ENCODE measurements around the gene RNF38.
"Not testable (repeated sequence)": the region's sequence is repeated elsewhere in the genome, so short reads cannot be mapped to it uniquely, and the experiment has no call there.

Gene RNF38

DNA sequence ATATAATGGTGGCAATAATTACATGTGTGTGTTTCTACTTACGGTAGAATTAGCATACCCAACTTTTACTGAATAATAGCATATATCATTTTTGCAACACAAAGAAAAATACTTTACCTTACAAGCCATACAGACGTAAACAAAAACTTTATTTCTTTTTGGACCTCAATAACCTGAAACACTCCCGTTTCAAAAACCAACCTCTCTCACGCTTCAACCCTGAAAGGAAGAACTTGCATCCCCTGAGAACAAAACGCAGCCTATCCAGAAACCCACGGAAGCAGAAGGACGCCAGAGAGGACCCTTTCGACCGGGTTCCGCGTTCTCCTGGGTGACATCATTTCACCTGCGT lies at the start of gene RNF38:
TSS of gene RNF38 (minus strand) at position 290 of the 352 bp plus-strand sequence. CDS start at position 129, 161 bp downstream.
- no peak for DNase-seq

DNA sequence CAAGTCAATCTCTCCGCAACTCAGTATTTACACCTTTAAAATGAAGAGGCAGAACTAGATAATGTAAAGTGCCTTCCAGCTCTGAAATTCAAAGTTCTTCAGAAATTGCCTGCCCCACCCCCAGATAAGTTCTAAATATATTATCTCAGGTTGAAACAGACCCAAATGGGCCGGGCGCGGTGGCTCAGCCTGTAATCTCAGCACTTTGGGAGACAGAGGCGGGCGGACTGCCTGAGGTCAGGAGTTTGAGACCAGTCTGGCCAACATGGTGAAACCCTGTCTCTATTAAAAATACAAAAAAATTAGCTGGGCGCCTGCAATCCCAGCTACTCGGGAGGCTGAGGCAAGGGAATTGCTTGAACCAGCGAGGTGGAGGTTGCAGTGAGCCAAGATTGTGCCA lies 48.5 kb upstream of the RNF38 start:
- not testable (repeated sequence) for DNase-seq

DNA sequence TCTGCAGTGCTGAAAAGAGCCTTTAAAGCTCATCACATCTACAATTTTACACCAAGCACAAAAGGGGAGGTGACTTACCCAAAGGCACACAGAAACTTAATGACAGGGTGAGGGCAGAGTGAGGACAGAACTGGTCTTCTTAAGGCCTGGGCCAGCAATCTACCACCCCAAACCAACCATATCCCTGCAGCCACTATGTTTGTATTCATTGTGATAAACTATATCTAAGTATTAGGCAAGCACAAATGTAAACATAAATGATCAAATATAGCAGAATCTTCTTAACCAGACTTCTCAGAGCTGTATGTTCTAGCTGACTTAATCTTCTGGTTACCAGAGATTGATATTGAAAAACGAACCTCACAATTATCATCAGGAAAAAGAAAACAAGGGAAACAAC lies 47.9 kb upstream of the RNF38 start:
- DNase-seq, result no peak

DNA sequence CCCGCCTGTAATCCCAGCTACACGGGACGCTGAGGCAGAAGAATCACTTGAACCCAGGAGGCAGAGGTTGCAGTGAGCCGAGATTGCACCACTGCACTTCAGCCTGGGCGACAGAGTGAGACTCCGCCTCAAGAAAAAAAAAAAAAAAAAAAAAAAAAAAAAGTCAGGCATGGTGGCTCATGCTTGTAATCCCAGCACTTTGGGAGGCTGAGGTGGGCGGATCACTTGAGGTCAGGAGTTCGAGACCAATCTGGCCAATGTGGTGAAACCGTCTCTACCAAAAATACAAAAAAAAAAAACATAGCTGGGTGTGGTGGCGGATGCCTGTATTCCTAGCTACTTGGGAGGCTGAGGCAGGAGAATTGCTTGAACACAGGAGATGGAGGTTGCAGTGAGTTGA lies 46.6 kb upstream of the RNF38 start:
- not testable (repeated sequence) for DNase-seq

DNA sequence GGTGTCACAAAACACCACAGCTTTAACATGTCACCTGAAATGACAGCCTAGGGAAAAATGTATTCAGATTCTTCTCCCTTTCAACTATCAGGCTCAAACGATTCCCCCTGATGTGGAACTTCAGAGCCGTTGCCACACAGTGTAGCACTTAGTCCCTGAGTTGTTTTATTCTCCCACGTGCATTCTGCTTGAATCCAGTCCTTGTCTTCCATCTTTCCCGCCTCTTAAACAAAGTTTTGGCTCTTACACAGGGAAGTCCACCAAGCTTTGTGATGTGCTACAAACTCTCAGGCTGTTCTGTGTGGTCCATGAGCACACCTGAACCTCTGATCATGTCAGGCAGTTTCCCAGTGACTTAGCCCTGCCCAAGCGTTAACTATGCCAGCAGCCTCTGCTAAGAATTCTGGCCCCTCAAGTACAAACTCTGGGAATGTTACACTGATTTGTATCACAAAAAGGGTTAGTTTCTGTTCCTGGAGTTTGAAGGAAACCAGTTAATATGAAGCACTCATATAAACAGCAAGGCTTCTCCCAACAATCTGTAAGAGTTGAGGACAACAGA lies 45.8 kb upstream of the RNF38 start:
- no peak for DNase-seq

DNA sequence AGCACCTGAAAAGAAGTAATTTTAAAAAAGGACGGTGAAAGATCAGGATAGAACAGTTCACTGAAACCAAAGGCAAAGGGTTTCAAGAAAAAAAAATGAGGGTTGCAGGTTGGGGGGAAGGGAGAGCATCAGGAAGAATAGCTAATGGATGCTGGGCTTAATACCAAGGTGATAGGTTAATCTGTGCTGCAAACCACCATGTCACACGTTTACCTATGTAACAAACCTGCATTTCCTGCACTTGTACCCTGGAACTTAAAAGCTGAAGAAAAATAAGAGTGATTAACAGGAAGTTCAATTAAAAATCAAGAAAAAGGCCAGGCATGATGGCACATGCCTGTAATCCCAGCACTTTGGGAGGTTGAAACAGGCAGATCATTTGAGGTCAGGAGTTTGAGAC lies 44.1 kb upstream of the RNF38 start:
- no peak for DNase-seq

DNA sequence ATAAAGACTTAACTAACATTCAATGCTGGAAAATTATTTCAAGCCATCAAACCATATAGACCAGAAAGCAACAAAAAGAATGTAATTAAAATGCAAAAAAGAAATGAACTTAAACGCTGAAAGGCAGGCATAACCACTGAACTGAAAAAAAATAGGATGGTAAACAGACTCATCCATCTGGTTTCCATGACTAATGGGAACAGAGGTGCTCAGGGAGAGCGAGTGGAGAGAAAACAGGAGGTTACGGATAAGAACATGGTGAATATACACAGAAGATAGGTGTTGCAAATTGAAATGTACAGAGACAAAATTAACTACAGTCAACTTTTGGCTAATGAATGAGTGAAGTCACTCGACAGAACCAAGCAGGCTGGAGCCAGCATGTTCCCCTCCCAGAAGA lies 43.5 kb upstream of the RNF38 start:
- no peak for DNase-seq

DNA sequence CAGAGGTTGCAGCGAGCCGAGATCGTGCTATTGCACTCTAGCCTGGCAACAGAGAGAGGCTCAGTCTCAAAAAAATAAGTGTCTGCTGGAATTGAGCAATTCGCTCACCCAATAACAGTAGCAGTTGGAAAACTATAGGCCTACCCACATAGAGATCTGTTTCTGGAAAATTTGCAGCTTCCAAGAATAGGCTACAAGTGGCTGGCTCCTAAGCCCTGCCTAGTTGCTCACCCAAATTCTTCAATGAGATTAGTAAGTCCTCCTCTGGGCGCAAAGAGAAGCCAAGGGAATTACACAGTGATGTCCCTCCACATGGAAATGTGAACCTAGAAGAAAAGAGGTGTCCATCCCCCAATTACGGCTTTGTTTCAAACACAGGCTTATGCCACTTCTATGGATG lies 42.6 kb upstream of the RNF38 start:
- no peak for DNase-seq

DNA sequence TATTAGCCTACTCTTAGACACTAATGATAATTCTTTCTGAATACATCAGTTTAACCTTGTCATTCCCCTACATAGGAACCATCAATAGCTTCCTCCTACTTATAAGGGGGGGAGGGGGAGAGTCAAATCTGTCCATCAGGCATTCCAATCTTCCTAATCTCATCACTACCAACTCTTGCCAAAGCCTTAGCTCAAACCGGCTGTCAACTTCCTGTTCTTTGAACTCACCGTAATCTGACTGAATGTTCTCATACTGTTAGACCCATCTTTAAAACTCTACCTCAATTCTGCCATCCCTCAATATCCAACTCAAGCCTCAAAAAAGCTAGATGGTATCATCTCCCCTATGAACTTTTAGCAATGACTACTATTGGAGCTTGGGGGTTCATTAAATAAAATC lies 41.9 kb upstream of the RNF38 start:
- DNase-seq, result no peak

DNA sequence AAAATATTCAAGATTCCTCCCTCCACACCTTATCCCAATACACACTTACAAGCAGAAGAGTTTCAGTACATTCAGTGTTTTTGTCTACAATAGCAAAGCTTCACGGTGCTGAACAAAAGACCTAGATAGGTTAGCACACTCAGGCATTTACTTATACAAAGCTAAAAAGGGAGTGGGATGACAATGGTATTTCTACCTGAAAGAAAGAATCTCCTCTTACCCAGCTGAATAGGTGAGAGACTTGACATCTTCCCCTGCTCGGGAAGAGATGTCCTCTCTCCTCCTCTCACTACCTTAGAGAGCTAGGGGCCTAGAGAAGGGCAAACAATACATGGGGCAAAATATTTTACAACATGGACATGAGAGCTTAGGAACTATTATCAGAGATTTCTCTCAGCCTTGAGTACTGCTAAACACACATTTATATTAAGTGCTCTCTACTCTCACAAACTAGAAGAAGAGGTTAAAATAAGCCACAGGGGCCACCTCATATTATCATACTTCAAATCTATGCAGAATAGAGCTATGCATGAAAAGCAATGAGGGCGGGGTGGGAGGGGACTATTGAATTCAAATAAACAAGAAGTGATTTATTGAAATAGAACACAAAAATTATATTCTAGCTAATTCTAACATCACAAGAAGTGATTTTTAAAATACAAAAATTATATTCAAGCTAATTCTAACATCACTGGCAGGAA lies 38.6 kb upstream of the RNF38 start:
- no peak for DNase-seq

DNA sequence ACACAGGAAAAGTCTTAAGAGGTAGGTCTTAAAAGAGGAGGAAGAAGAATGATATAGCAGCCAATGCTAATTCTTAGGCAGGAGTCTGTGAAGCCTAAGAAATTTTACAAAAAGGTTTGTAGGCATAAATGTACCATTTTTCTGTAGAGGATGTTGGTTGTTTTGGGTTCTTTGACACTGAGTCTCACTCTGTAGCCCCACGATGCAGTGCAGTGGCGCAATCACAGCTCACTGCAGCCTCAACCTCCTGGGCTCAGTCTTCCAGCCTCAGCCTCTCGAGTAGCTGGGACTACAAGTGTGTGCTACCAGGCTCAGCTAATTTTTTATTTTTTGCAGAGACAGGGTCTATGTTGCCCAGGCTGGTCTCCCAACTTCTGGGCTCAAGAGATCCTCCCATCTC lies 37.7 kb upstream of the RNF38 start:
- no peak for DNase-seq

DNA sequence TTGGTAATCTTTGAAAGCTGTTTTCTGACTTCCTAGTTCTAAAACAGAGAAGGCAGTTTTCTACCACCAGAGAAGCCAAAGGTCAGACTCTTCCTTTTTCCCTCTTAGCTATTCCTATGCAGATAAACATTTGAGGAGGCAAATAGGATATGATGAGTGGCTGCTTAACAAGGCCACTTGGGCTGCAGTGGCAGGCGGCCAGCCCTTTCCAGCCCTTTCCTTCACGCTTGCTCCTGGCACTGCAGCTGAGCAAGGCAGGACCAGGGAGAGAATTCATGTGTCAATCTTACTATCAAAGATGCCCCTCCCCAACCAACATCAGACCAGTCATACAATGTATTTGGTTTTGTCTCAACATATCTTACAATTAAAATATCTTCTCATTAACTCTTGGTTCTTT lies 36.8 kb upstream of the RNF38 start:
- no peak for DNase-seq

DNA sequence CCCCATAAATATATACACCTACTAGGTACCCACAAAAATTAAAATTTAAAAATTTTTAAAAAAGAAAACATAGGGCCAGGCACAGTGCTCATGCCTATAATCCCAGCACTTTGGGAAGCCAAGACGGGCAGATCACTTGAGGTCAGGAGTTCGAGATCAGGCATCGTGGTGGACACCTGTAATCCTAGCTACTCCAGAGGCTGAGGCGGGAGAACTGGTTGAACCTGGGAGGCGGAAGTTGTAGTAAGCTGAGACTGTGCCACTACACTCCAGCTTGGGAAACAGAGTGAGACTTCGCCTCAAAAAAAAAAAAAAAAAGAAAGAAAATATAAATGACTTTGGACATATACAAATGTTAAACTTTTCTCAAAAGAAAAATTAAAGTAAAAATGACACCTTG lies 33.3 kb upstream of the RNF38 start:
- DNase-seq, result no peak

DNA sequence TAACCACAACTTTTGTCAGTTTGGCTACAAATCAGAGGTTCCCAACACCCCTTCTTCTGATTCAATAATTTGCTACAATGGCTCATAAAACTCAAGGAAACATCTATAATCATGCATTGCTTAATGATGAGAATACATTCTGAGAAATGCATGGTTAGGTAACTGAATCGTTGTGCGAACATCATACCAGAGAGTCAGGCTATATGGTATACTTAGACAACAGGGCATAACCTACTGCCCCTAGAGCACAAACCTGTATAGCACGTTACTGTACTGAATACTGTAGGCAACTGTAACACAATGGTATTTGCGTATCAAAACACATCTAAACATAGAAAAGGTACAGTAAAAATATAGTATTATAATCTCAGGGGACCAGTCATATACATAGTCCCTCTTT lies 31.0 kb upstream of the RNF38 start:
- DNase-seq, result no peak

DNA sequence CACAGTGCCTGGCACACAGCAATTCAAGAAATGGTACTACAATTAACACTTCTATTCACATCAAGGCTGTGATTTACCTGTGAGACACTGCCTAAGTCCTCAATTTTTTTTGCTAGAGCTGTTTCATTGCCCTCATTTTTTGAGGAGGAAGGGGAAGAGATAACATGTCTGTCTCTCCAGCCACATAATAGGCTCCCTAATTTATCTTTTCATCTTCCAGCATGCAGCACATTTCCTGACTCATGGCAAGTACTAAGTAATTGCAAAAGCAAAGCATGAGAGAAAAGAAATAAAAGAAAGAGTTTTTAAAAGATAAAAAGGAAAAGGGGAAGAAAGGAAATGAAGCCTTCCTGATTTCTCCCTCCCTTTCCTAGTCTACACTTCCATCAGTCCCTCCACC lies 26.9 kb upstream of the RNF38 start:
- DNase-seq, result no peak

DNA sequence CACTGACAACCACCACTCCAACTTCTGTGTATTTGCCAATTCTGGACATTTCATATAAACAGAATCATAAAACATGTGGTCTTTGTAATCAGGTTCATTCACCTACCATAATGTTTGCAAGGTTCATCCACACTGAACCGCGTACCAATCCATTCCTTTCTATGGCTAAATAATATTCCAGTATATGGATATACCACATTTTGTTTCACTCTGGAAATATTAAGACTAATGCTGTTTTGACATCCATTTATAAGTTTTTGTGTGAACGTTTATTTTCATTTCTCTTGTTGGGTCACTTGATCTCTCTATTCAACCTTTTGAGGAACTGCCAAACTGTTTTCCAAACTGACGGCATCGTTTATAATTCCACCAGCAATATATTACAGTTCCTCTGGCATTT lies 26.3 kb upstream of the RNF38 start:
- DNase-seq, result no peak

DNA sequence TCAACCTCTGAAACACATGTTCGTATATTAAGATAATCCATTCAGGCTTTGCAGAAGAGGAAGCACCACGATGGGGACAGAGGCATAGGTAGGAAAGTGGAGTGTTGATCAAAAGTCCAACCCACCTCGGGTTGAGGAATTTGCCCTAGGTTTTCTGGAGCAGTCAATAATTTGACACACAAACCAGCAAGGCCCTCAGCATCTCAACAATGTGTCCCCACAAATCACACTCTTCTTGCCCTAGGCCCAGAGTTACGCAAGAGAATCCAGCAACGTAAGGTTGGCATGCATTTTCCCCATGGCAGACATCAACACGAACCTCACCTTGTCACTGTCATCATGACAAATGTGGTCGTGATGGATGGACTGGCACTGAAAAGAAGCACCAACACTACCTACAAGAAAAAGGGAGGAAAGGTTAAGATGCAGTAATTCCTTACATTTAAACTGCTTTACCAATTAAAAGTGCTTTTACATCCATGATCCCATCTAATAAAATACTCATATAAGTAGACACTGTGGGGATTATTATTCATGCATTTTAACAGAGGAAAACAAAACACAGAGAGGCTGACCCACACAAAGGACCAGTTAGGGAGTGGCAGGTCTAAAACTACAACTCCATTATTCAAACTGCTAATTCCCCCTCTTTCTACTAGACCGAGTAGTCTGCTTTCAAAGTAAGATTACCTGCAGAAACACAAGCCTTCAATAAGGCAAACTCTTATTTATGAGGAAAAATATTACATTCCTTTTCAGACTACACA lies 24.4 kb upstream of the RNF38 start:
- no peak for DNase-seq

DNA sequence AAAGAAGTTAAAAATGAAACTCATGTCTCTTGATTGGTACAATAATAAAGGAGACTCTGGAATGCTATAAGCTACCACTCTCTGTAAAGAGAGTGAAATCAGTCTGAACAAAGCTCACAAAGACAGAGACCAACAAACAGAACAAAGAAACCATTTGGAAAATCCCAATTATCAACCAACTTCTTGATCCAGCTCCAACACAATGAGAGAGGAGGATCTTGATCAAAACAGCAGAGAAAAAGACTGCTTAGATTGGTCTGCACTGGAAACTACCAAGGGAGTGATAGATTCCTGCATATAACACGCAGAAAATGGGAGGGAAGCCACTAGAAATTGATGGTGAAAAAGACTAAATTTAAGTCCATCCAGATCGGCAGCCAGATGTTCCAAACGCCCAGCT lies 23.1 kb upstream of the RNF38 start:
- DNase-seq, result no peak

DNA sequence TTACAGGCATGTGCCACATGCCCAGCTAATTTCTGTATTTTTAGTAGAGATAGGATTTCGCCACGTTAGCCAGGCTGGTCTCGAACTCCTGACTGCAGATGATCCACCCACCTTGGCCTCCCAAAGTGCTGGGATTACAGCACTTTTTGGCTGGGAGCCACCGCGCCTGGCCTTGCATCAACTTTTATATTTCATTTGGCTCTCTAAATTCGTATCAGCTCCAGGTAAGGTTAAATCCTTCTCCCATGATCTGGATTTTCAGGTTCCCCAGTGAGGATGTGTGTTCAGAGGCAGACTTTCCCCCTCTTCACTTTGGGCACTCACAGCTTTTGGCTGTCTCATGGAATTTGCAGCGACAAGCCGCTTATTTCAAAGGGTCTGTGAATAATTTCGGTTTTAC lies 16.8 kb upstream of the RNF38 start:
- no peak for DNase-seq

DNA sequence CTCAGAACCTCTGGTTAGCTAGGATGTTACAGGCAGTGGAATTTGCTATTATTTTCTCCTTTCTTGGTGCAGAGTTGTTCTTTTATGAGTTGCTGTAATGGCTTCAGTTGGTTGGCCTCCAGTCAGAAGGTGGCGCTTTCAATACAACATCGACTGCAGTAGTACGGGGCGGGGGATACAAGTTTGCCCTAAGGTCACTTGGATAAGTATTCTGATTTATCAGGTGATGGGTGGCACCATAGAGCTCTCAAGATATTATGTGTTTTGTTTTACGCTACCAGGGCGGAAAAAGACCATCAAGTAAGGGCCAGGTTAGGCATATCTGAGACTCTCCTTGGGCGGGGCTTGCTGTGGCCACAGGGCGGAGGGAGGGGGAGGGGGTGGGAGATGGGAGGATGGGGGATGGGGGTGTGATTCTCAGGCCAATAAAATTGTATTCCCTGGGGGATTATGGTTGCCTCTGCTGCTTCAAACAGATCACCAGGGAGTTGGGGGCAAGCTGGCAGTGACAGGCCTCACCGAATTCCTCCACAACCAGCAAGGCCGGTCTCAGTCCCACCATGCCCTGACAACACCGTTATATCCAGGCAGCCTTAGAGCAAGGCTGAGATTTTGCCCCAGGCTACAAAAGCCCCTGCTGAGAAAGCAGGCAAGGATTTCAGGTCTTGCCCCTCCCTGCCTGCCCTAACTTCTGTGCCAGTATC lies 15.9 kb upstream of the RNF38 start:
- no peak for DNase-seq

DNA sequence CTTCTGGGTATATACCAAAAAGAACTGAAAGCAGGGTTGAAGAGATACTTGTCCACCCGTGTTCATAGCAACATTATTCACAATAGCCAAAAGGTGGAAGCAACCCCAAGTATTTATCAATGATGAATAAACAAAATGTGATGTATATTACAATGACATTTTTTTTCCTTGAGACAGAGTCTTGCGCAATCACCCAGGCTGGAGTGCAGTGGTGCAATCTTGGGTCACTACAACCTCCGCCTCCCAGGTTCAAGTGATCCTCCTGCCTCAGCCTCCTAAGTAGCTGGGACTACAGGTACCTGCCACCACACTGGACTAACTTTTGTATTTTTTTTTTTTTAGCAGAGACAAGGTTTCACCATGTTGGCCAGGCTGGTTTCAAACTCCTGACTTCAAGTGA lies 11.3 kb upstream of the RNF38 start:
- not testable (repeated sequence) for DNase-seq

DNA sequence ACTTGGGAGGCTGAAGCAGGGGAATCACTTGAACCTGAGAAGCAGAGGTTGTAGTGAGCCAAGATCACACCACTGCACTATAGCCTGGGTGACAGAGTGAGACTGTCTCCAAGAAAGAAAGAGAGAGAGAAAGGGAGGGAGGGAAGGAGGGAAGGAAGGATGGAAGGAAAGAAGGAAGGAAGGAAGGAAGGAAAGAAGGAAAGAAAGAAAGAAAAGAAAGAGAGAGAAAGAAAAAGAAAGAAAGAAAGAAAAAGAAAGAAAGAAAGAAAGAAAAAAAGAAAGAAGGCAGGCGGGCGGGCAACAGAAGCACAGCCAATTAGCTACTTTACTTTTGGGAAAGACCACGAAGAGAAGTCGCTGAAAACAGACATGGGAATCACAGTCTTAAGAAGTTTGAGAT lies 9.0 kb upstream of the RNF38 start:
- DNase-seq, result not testable (repeated sequence)

DNA sequence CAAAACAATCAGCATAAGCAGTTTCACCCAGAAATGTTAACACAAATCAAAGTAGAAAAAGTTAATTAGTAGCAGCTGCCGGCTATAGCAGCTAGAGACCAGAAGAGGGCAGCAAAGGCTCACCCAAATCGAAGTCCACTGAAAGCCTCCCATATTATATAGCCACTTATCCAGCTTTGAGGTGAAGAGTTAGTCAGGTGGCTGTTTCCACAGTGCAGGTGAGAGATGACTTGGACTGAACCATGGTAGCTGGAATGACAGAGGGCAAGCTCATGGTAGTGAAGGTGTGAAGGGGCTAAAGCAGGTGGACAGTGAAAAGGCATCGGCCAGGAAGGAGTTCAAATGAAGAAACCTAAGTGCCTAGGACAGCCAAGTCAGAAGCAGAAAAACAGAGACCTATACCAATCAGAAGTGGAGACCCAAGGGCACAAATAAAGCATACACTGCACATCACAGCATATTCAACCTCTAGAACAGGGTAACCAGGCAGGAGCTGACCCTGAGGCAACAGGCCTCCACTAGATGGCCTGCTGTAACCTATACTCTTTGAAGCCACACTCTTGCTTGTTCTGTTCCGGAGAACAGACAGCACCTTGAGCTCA lies 7.2 kb upstream of the RNF38 start:
- peak; percentile 68 for DNase-seq
